Dermis blood vessel endothelial cell (primary cell): ENCODE measurements around the gene CD6. TPM values are rescaled to one million over a fixed set of nuclear protein-coding genes. Genes with fewer than 3 reads are reported as not detected.

Experiments used
- DNase-seq: peaks from one replicate; pipeline ENCODE4 v3.0.0; 2010
- total RNA-seq: library from RNA; depleted of rRNA; stranded (reverse); fragments of >200 nt; gene quantifications from 2 replicates; pipeline ENCODE4 v1.2.3, GENCODE V29; 2014

The CD6 gene
- total RNA-seq, 1 donor from 2014 or later = not detected

DNA sequence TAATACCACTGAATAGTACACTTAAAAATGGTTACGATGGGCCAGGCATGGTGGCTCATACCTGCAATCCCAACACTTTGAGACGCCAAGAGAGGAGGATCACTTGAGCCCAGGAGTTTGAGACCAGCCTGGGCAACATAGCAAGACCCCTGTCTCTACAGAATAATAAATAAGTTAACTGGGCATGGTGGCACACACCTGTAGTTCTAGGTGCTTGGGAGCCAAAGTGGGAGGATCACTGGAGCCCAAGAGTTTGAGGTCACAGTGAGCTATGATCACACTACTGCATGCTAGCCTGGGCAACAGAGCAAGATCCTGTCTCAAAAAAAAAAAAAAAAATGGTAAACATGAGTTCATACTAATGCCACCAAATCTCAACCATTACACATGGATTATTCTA, 61.3 kb downstream of the CD6 start:
- no peak for DNase-seq

- DNase-seq = no peak
Observed at GRCh38 chr11:61033417-61033816, 61.9 kb downstream of the CD6 start.

GRCh38 chr11:61034111-61034510, 62.6 kb downstream of the CD6 start:
- no peak for DNase-seq

DNA sequence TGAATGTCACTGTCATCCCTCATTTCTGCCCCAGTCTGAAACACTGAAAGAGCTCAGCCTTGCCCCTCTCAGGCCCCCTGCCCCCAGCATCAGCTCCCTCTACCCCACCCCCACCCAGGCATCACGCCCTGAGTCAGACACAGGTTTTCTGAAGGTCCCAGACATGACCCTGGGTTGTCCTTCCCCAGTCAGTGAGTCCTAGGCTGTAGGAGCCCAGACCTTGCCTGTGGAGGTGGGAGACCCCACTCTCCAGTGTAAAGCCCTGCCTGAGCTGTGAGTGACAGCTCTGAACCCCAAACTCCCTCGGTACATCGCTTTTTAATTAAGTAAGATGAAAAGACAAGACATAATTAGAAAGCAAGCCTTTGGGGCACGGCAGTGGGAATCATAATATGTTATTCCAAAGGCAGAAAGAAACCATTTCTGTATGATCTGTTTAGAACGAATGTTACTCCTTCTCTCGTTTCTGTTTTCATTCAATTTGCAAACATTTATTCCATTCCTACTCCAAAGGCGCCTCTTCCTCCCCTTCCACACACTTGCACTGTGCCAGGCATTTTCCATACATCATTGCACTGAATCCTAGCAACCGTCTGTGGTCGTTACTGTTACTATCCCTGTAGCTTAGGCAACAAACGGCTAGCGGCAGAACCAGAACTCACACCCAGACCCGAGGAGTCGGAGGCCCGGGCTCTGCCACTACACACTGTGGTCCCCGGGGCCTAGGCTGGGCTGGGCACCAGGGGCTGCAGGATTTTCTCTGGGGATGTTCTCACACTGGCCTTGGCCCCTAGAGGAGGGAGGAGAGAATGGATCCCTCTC, 63.4 kb downstream of the CD6 start:
- no peak for DNase-seq

GRCh38 chr11:61035526-61035835, 64.0 kb downstream of the CD6 start:
- DNase-seq = no peak

GRCh38 chr11:61037441-61038093, 66.1 kb downstream of the CD6 start:
- DNase-seq = no peak

DNA sequence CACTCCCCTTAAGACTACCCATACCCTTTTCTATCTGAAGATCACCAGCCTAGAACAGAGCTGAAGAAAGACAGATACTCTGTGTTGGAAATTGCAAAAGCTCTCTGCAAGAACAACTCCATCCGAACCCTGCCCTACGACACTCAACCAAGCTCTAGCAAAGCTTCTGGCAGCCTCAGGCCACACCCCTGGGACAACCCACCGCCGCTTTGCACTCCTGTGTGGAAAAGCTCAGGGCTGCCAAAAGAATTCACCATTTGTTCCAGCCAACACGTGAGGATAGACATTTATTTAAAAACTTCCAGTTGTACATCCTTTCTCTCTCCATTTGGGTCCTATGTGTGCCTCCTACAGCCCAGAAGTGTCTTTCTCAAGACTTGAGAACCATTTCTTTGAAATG, 68.4 kb downstream of the CD6 start:
- DNase-seq = no peak

- peak; percentile 31 for DNase-seq
Observed at GRCh38 chr11:61041755-61042518, 70.5 kb downstream of the CD6 start.

DNA sequence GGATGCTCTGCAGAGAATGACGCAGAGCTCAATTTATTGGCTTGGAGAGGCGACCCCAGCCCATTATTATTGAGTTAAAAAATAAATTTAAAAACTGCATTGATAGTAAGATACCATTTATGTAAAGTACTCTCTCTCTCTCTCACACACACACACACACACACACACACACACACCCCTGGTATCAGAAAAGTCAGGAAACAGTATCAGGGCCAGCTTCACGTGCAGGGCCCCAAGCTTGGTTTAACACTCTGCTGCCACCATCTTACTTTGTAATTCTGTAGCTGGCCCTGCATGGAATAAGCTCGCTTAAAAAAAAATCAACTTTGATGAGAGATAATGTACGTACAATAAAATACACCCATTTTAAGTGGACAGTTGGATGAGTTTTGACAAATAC, 71.1 kb downstream of the CD6 start:
- DNase-seq = no peak

- DNase-seq = no peak
Observed at GRCh38 chr11:61042961-61043540, 71.6 kb downstream of the CD6 start.

GRCh38 chr11:61045271-61045670, 73.8 kb downstream of the CD6 start:
- DNase-seq = no peak

GRCh38 chr11:61046833-61047232, 75.4 kb downstream of the CD6 start:
- no peak for DNase-seq

- no peak for DNase-seq
Observed at GRCh38 chr11:61048368-61049062, 77.0 kb downstream of the CD6 start.

GRCh38 chr11:61049063-61049377, 77.5 kb downstream of the CD6 start:
- DNase-seq = no peak

DNA sequence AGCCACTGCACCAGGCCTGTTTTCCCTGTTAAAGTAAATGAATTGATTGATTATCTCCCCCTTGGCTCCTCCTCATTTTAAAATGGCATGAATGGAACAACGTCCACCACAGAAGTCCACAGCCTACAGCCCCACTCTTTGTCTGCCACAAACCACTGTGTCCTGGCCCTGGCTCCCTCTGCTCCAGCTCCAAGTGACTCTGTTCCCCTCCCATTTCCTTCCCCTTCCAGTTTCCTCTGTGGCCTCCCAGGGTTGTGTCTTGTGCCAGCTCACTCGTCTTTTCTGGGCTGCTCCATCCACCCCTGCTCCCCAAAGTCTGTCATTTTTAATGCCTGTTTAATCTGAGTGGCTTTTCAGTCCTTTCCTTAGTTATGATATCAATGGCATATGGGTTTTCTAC, 78.4 kb downstream of the CD6 start:
- DNase-seq = peak; percentile 16

DNA sequence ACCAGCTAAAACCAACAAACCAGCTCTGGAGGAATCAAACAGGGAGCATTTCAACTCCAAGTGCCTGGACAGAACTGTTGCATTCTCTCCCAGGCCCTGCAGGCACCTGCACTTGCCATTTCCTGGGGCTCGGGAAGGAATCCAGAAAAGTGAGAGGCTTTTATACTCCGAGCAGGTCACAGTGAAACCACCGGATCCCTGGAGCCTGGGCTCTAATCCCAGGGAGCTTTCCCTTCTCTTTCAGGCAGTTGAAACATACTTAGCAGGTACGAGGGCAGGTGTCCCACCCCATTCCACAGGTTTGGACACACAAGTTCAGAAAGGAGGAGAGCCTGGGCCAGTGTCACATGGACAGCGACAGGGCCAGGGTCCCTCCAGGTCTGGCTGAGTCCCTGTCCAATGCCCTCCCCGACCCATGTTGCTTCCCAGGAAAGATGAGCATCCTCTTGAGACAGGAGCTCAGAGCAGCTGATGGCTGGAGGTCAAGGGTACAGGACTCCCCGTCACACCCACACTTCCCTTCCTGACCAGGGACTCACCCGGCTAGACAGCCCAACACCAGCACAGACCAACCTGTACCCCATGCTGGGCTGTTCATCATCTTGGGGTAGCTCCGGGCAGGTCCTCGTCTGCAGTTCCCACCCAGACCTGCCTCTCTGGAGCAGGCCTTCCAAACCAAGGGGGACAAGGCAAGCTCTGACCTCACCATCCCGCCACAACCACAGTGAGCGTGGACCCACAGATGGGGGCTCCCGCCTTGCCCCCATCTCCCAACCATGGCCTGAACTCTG, 80.9 kb downstream of the CD6 start:
- no peak for DNase-seq

- DNase-seq = no peak
Observed at GRCh38 chr11:61053191-61053590, 81.7 kb downstream of the CD6 start.

DNA sequence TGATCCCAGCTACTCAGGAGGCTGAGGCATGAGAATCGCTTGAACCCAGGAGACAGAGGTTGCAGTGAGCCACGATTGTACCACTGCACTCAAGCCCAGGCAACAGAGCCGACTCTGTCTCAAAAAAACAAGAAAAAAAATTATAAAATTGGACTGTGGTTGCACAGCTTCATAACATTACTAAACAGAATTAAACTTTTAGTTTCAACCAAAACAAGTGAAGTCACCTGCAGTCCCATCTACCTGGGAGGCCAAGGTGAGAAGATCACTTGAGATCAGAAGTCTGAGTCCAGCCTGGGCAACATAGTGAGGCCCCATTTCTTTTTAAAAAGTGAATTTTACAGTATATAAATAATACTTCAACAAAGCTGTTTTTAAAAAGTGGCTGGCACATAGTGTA, 83.0 kb downstream of the CD6 start:
- no peak for DNase-seq

GRCh38 chr11:61054927-61055562, 83.6 kb downstream of the CD6 start:
- DNase-seq = no peak

GRCh38 chr11:61055776-61056175, 84.3 kb downstream of the CD6 start:
- DNase-seq = no peak

DNA sequence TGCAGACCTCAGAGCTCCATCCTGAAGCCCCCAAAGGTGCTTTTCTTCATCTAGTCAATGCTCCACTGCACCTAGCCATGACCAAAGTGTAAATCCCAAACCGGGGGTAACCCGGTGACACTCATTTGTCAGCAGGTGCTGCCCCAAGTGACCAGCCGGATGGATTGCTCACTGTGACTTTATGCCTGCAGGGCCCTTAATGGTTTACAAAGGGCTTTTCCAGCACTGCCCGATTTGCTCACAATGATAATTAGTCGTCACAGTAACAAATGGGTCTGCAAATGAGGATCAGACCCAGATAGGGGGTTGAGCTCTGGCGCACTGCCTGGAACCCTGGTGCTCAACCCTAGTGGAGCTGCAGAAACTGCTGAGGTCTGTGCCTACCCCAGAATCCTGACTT, 85.1 kb downstream of the CD6 start:
- no peak for DNase-seq

GRCh38 chr11:61056981-61057380, 85.5 kb downstream of the CD6 start:
- DNase-seq = no peak
